ENCODE data around the gene IFRD2. TPM values are rescaled to one million over a fixed set of nuclear protein-coding genes. Genes with fewer than 3 reads are reported as not detected.

IFRD2 gene
- total and polyA plus RNA-seq, 2 experiments from 2014 or later, result 80.8 to 91.5 TPM

GRCh38 chr3:50293079-50293801 is 1.0 kb upstream of the IFRD2 start:
- Histone ChIP-seq H3K4me1 (ENCODE audit: insufficient read depth) (peaks cover 7% of the 10 kb centered on the region), H2AFZ (peak overlapping the region; percentile 89), H3F3A (replicated peaks; ENCODE audit: low read depth) (0 out of 2 replicates have a peak, but pooled peaks cover 1% of the 10 kb centered on the region), H3K9me2 (ENCODE audit: insufficient read depth) (no peaks in the 10 kb centered on the region), H3K79me2 (replicated peaks; ENCODE audit: insufficient read depth) (peaks cover 17% of the 10 kb centered on the region), H3K4me2 (peak overlapping the region; percentile 81), H4K20me1 (replicated peaks; ENCODE audit: insufficient read depth) (no peaks in the 10 kb centered on the region), H3K36me3 (ENCODE audit: insufficient read depth) (no peaks in the 10 kb centered on the region; the same call in 1 of the 2 replicates), H3K4me3 (peak overlapping the region; percentile 47), H3K27me3 (ENCODE audit: insufficient read depth) (no peaks in the 10 kb centered on the region), H3K27ac (ENCODE audit: low read depth) (peak overlapping the region; percentile 76; the same call in 1 of the 2 replicates)
- Mint-ChIP-seq H3K27me3 (ENCODE audit: insufficient read depth, low read depth, poor library complexity) (peaks cover 11% of the 10 kb centered on the region), H3K36me3 (ENCODE audit: low read depth) (peaks cover 32% of the 10 kb centered on the region), H3K4me1 (peaks cover 14% of the 10 kb centered on the region), H3K4me3 (peak overlapping the region; percentile 86), H3K9me3 (no peaks in the 10 kb centered on the region), H3K27ac (peak overlapping the region; percentile 98)
- ATAC-seq, result no peak
- DNase-seq (ENCODE audit: low spot score), result no peak
- TF ChIP-seq EZH2 (IDR thresholded peaks at IDR 0.05; ENCODE audit: low read depth, unreplicated experiment) (no peak), ETS1 (IDR thresholded peaks at IDR 0.05) (no peak), ZNF462 (CRISPR knock-in tag; IDR thresholded peaks at IDR 0.05) (no peak), POLR2AphosphoS5 (IDR thresholded peaks at IDR 0.05; ENCODE audit: low read depth) (no peak), EZH2phosphoT487 (IDR thresholded peaks at IDR 0.05; ENCODE audit: unreplicated experiment) (no peak), ZNF114 (CRISPR knock-in tag; IDR thresholded peaks at IDR 0.05) (no peak), STAT1 (IDR thresholded peaks at IDR 0.05; ENCODE audit: unreplicated experiment) (no peak), JUNB (IDR thresholded peaks at IDR 0.05; ENCODE audit: unreplicated experiment) (no peak), REST (IDR thresholded peaks at IDR 0.05; ENCODE audit: unreplicated experiment) (no peak), NANOG (IDR thresholded peaks at IDR 0.05; ENCODE audit: borderline replicate concordance) (no peak), CTCF (conservative IDR thresholded peaks at IDR 0.05; ENCODE audit: low read depth in 2 of 2) (no peak), CREB1 (CRISPR knock-in tag; IDR thresholded peaks at IDR 0.05; ENCODE audit: low read depth) (no peak), ZNF331 (CRISPR knock-in tag; IDR thresholded peaks at IDR 0.05; ENCODE audit: low read depth) (no peak)

Measured in GM23338 (cell line).